H1 (cell line): ENCODE measurements around the gene NECTIN1. TPM values are rescaled to one million over a fixed set of nuclear protein-coding genes. Genes with fewer than 3 reads are reported as not detected.

Experiments
- CTCF ChIA-PET: fragments of 300-600 bp; sonication (Branson Sonifier 250); formaldehyde crosslinking; loops from one replicate; lab custom pipeline; 2021; ENCODE audit not compliant: partially characterized antibody; lab: Charles Lee
- POLR2A ChIA-PET: fragments of 300-600 bp; sonication (Branson Sonifier 250); formaldehyde crosslinking; loops from one replicate; lab custom pipeline; 2021; ENCODE audit warnings: inconsistent platforms; ENCODE audit not compliant: partially characterized antibody; lab: Charles Lee
- DNase-seq, 2 experiments: peaks; one replicate each; pipeline versions ENCODE4 v3.0.0 to v3.0.0-alpha.2; 2010 to 2022; ENCODE audit warnings: low spot score in 2 of 2, low read depth in 1 of 2, mixed read lengths in 1 of 2
- FAIRE-seq: peaks from 2 replicates; lab custom pipeline; 2011; peaks lifted over from hg19 to GRCh38; lab: Jason Lieb, UNC
- H2AFZ ChIP-seq: 2 replicates; pipeline ENCODE4 v1.8.1; 2012; ENCODE audit warnings: low read length, inconsistent platforms
- H2AK5ac ChIP-seq: 2 replicates; pipeline ENCODE4 v1.6.1; 2013; ENCODE audit warnings: low read depth, low read length
- H2BK120ac ChIP-seq: replicated peaks from 2 replicates; pipeline ENCODE3; 2013; ENCODE audit warnings: low read depth, low read length, inconsistent platforms
- H2BK12ac ChIP-seq: 2 replicates; pipeline ENCODE4 v1.6.1; 2013; ENCODE audit warnings: low read depth, low read length
- H2BK15ac ChIP-seq: 2 replicates; pipeline ENCODE4 v1.6.1; 2013; ENCODE audit warnings: low read length
- H2BK20ac ChIP-seq: 2 replicates; pipeline ENCODE4 v1.6.1; 2013; ENCODE audit warnings: low read length
- H2BK5ac ChIP-seq: 2 replicates; pipeline ENCODE4 v1.6.1; 2013; ENCODE audit warnings: low read depth, low read length
- H3K14ac ChIP-seq: 2 replicates; pipeline ENCODE4 v1.6.1; 2013; ENCODE audit warnings: inconsistent platforms; ENCODE audit not compliant: insufficient read length
- H3K18ac ChIP-seq: 2 replicates; pipeline ENCODE4 v1.6.1; 2013; ENCODE audit warnings: low read length; ENCODE audit errors: extremely low read depth
- H3K23ac ChIP-seq: 2 replicates; pipeline ENCODE4 v1.6.1; 2013; ENCODE audit warnings: inconsistent platforms; ENCODE audit not compliant: insufficient read length
- H3K23me2 ChIP-seq: 2 replicates; pipeline ENCODE4 v1.6.1; 2013; ENCODE audit warnings: low read depth, low read length
- H3K27ac ChIP-seq: 2 replicates; pipeline ENCODE4 v1.6.1; 2011; ENCODE audit warnings: low read depth, low read length, inconsistent platforms
- H3K27me3 ChIP-seq, 4 experiments: replicated peaks in 1 of 4; 1 replicate in 1 of 4; 2 replicates in 3 of 4; pipeline versions ENCODE4 v1.6.1 to v1.8.1; 2011 to 2013; ENCODE audit warnings: low read length in 3 of 4, mild to moderate bottlenecking in 3 of 4, inconsistent platforms in 2 of 4, mixed read lengths in 2 of 4, moderate library complexity in 1 of 4; ENCODE audit not compliant: control insufficient read depth in 3 of 4, insufficient read depth in 3 of 4; ENCODE audit errors: extremely low read depth in 1 of 4
- H3K36me3 ChIP-seq, 4 experiments: 2 replicates each; pipeline versions ENCODE4 v1.6.1 to v1.8.1; 2011 to 2013; ENCODE audit warnings: mild to moderate bottlenecking in 4 of 4, low read length in 3 of 4, moderate library complexity in 2 of 4, control low read depth in 1 of 4, inconsistent platforms in 1 of 4; ENCODE audit not compliant: insufficient read depth in 4 of 4, control insufficient read depth in 2 of 4
- H3K4ac ChIP-seq: replicated peaks from 2 replicates; pipeline ENCODE3; 2013; ENCODE audit warnings: low read length, low read depth, mixed read lengths, inconsistent platforms; ENCODE audit not compliant: insufficient read length
- H3K4me1 ChIP-seq, 4 experiments: replicated peaks in 1 of 4; 1 replicate in 1 of 4; 2 replicates in 3 of 4; pipeline versions ENCODE4 v1.6.1 to v1.8.1; 2011 to 2013; ENCODE audit warnings: low read length in 3 of 4, inconsistent platforms in 2 of 4, mixed read lengths in 1 of 4; ENCODE audit not compliant: insufficient read depth in 4 of 4, control insufficient read depth in 3 of 4
- H3K4me2 ChIP-seq, 2 experiments: 2 replicates each; pipeline versions ENCODE4 v1.6.1 to v1.8.1; 2011 to 2013; ENCODE audit warnings: low read depth in 2 of 2, low read length in 2 of 2, control low read depth in 1 of 2, inconsistent platforms in 1 of 2, mild to moderate bottlenecking in 1 of 2; ENCODE audit not compliant: insufficient read depth in 1 of 2
- H3K4me3 ChIP-seq, 4 experiments: fragments of 200-600, 300-600 bp in 1 of 4; sonication (generic), shearing (Covaris generic), sonication (Bioruptor Twin) in 1 of 4; 2 replicates each; pipeline versions ENCODE4 v1.5.1 to v1.8.1; 2011 to 2016; ENCODE audit warnings: low read length in 4 of 4, low read depth in 3 of 4, control low read depth in 2 of 4, inconsistent platforms in 2 of 4, mild to moderate bottlenecking in 2 of 4, mixed read lengths in 1 of 4, moderate library complexity in 1 of 4; ENCODE audit not compliant: insufficient read depth in 2 of 4; ENCODE audit errors: extremely low read depth in 1 of 4
- H3K56ac ChIP-seq: replicated peaks from 2 replicates; pipeline ENCODE3; 2013; ENCODE audit warnings: low read depth, mild to moderate bottlenecking, mixed read lengths, low read length, inconsistent platforms; ENCODE audit not compliant: insufficient read length
- H3K79me1 ChIP-seq: 2 replicates; pipeline ENCODE4 v1.6.1; 2013; ENCODE audit warnings: low read depth, low read length, control low read depth
- H3K79me2 ChIP-seq, 2 experiments: 2 replicates each; pipeline versions ENCODE4 v1.6.1 to v1.8.1; 2012 to 2013; ENCODE audit warnings: low read length in 2 of 2, mild to moderate bottlenecking in 2 of 2, inconsistent platforms in 1 of 2; ENCODE audit not compliant: insufficient read depth in 2 of 2, control insufficient read depth in 1 of 2
- H3K9ac ChIP-seq, 4 experiments: replicated peaks in 1 of 4; 1 replicate in 1 of 4; 2 replicates in 3 of 4; pipeline versions ENCODE4 v1.6.1 to v1.8.1; 2011 to 2013; ENCODE audit warnings: low read depth in 3 of 4, low read length in 3 of 4, control low read depth in 2 of 4, mild to moderate bottlenecking in 2 of 4, moderate library complexity in 2 of 4, inconsistent platforms in 1 of 4; ENCODE audit errors: extremely low read depth in 1 of 4
- H3K9me3 ChIP-seq, 2 experiments: 2 replicates each; pipeline versions ENCODE4 v1.6.1 to v1.8.1; 2012 to 2013; ENCODE audit warnings: mild to moderate bottlenecking in 2 of 2, moderate library complexity in 2 of 2, control low read depth in 1 of 2, inconsistent platforms in 1 of 2, low read depth in 1 of 2, low read length in 1 of 2, mixed read lengths in 1 of 2; ENCODE audit not compliant: insufficient read depth in 2 of 2
- H4K20me1 ChIP-seq, 2 experiments: replicated peaks in 1 of 2; 2 replicates each; pipeline versions ENCODE3 to v1.8.1; 2011 to 2013; ENCODE audit warnings: inconsistent platforms in 2 of 2, low read length in 2 of 2, mild to moderate bottlenecking in 1 of 2; ENCODE audit not compliant: insufficient read depth in 2 of 2, control insufficient read depth in 1 of 2
- H4K5ac ChIP-seq: 2 replicates; pipeline ENCODE4 v1.6.1; 2013; ENCODE audit warnings: low read length, low read depth, mixed read lengths, inconsistent platforms; ENCODE audit not compliant: insufficient read length
- H4K8ac ChIP-seq: 2 replicates; pipeline ENCODE4 v1.8.0; 2013; ENCODE audit warnings: mild to moderate bottlenecking, moderate library complexity, low read length, inconsistent platforms; ENCODE audit not compliant: insufficient read depth; ENCODE audit errors: extremely low read depth
- H4K91ac ChIP-seq: replicated peaks from 2 replicates; pipeline ENCODE3; 2013; ENCODE audit warnings: low read length, mixed read lengths, inconsistent platforms; ENCODE audit not compliant: insufficient read length
- BACH1 ChIP-seq: IDR thresholded peaks from 2 replicates; pipeline ENCODE4 v1.6.1; 2012; ENCODE audit warnings: low read length, improper control_type of control experiment
- BCL11A ChIP-seq, 2 experiments: IDR thresholded peaks; one replicate each; pipeline ENCODE4 v1.6.1; 2011; ENCODE audit warnings: low read depth in 2 of 2, low read length in 2 of 2, mild to moderate bottlenecking in 2 of 2
- CBX8 ChIP-seq: fragments of 300-800, 300-1000 bp; sonication (generic); IDR thresholded peaks from 2 replicates; pipeline ENCODE4 v1.7.1; 2016; ENCODE audit warnings: low read depth, low read length, borderline replicate concordance
- GABPA ChIP-seq: IDR thresholded peaks from 2 replicates; pipeline ENCODE4 v1.6.1; 2011; ENCODE audit warnings: mild to moderate bottlenecking, low read length, moderate library complexity, borderline replicate concordance; ENCODE audit not compliant: insufficient read depth
- SIN3A ChIP-seq, 2 experiments: IDR thresholded peaks in 1 of 2; conservative IDR thresholded peaks in 1 of 2; 2 replicates each; pipeline ENCODE4 v1.6.1; 2011 to 2012; ENCODE audit warnings: low read length in 2 of 2, improper control_type of control experiment in 1 of 2, low read depth in 1 of 2, mild to moderate bottlenecking in 1 of 2
- SUZ12 ChIP-seq: fragments of 200-600 bp; sonication (generic); IDR thresholded peaks from 2 replicates; pipeline ENCODE4 v1.6.1; 2012; ENCODE audit warnings: mild to moderate bottlenecking, inconsistent platforms, low read length, moderate library complexity, mixed read lengths
- WGBS, 2 experiments: shearing (Covaris generic) in 1 of 2; methylation state at CpG; one replicate each; pipeline versions ENCODE4 v1.1.6 to v1.1.7; 2013 to 2015; ENCODE audit warnings: low lambda C conversion rate in 2 of 2, mixed read lengths in 2 of 2, inconsistent platforms in 1 of 2, low coverage in 1 of 2, missing lambda C conversion rate in 1 of 2; ENCODE audit not compliant: insufficient replicate concordance in 2 of 2, insufficient coverage in 1 of 2, insufficient read length in 1 of 2; ENCODE audit errors: extremely low coverage in 1 of 2, missing lambda C conversion rate in 1 of 2; 5-methylcytosine and 5-hydroxymethylcytosine counted together
- polyA plus RNA-seq, 7 experiments: library from polyadenylated mRNA; depleted of rRNA in 3 of 7; stranded (reverse) in 5 of 7; unstranded in 2 of 7; fragments of >200 nt in 5 of 7; fragments of 200-250 nt in 2 of 7; gene quantifications; 1 replicate in 5 of 7; 2 replicates in 1 of 7; 4 replicates in 1 of 7; pipeline versions ENCODE4 v1.2.1 to v1.2.3, GENCODE V29; 2011 to 2013; ENCODE audit warnings: missing spikeins in 2 of 7, mixed read lengths in 2 of 7
- total RNA-seq: library from RNA; stranded (reverse); fragmentation: NEBNext Ultra II Directional; extraction: Animal tissue kit (Norgen Biotek cat#: 25700); gene quantifications from 2 replicates; pipeline ENCODE4 v1.2.1, GENCODE V29; 2021

Gene NECTIN1
- total and polyA plus RNA-seq, 2 of the 8 experiments (the other 6 are each of a cell fraction or from before 2014, with no cell fraction given), result 43.2 to 97.7 TPM

GRCh38 chr11:119712006-119712405 is 17.0 kb downstream of the NECTIN1 start:
- FAIRE-seq (no peak), DNase-seq (no peak)
- ChIA-PET CTCF (interaction anchor here (13.0 to 14.0 kb wide), 2 partner anchors 11 to 20 kb away, joined by 110 to 171 read pairs; no protein-coding TSS in a partner anchor), POLR2A (interaction anchor here (1.3 kb wide), 1 partner anchor 10 kb away, joined by 3 read pairs; no protein-coding TSS in a partner anchor)
- Histone ChIP-seq H3K27ac (no peak overlapping the region), H3K79me1 (peaks cover 43% of the 10 kb centered on the region), H4K20me1 (peaks cover 62 to 78% of the 10 kb centered on the region in 2 experiments), H2BK20ac (no peak overlapping the region), H3K79me2 (peaks cover 8 to 88% of the 10 kb centered on the region in 2 experiments; a peak in 3 of 4 replicates), H3K4me1 (peaks cover 2 to 42% (median 18%) of the 10 kb centered on the region in 4 experiments), H4K8ac (no peak overlapping the region), H2BK15ac (no peak overlapping the region), H2BK120ac (no peak overlapping the region), H2BK12ac (no peak overlapping the region), H4K91ac (no peak overlapping the region), H3K18ac (no peak overlapping the region), H3K9me3 (no peaks in the 10 kb centered on the region), H3K56ac (no peak overlapping the region), H3K4ac (no peak overlapping the region), H2AK5ac (no peak overlapping the region), H2AFZ (no peak overlapping the region), H3K23ac (no peak overlapping the region), H3K9ac (no peak overlapping the region), H3K4me2 (no peak overlapping the region), H3K27me3 (no peaks in the 10 kb centered on the region), H3K14ac (no peak overlapping the region), H2BK5ac (no peak overlapping the region), H3K36me3 (no peaks in the 10 kb centered on the region), H4K5ac (no peak overlapping the region), H3K4me3 (no peak overlapping the region), H3K23me2 (no peaks in the 10 kb centered on the region)
- 71% methylated on average over 8 of the region's 9 CpGs; no CpG with 5 or more reads in 1 of the 2 experiments for WGBS, 2 experiments
- TF ChIP-seq SIN3A (conservative IDR thresholded peaks at IDR 0.05 in 1 of 2, IDR thresholded peaks at IDR 0.05 in 1 of 2; ENCODE audit: low read depth in 1 of 2, low read length in 2 of 2), result no peak
- no peak for TF ChIP-seq GABPA
- no peak for TF ChIP-seq CBX8
- TF ChIP-seq SUZ12, result no peak
- no peak for TF ChIP-seq BACH1
- no peak for TF ChIP-seq BCL11A (IDR thresholded peaks at IDR 0.05; ENCODE audit: low read depth in 2 of 2, low read length in 2 of 2)
